H1 (cell line): ENCODE data around the gene PRCD. TPM values are rescaled to one million over a fixed set of nuclear protein-coding genes. Genes with fewer than 3 reads are reported as not detected.
A peak's percentile ranks its signal among the peaks of the same experiment; 100 is the strongest.

ENCODE experiments used
- CTCF ChIA-PET: fragments of 300-600 bp; sonication (Branson Sonifier 250); formaldehyde crosslinking; loops from one replicate; lab custom pipeline; 2021; ENCODE audit not compliant: partially characterized antibody; lab: Charles Lee
- POLR2A ChIA-PET: fragments of 300-600 bp; sonication (Branson Sonifier 250); formaldehyde crosslinking; loops from one replicate; lab custom pipeline; 2021; ENCODE audit warnings: inconsistent platforms; ENCODE audit not compliant: partially characterized antibody; lab: Charles Lee
- DNase-seq, 2 experiments: peaks; one replicate each; pipeline versions ENCODE4 v3.0.0 to v3.0.0-alpha.2; 2010 to 2022; ENCODE audit warnings: low spot score in 2 of 2, low read depth in 1 of 2, mixed read lengths in 1 of 2
- FAIRE-seq: peaks from 2 replicates; lab custom pipeline; 2011; peaks lifted over from hg19 to GRCh38; lab: Jason Lieb, UNC
- H2AFZ ChIP-seq: 2 replicates; pipeline ENCODE4 v1.8.1; 2012; ENCODE audit warnings: low read length, inconsistent platforms
- H2AK5ac ChIP-seq: 2 replicates; pipeline ENCODE4 v1.6.1; 2013; ENCODE audit warnings: low read depth, low read length
- H2BK120ac ChIP-seq: replicated peaks from 2 replicates; pipeline ENCODE3; 2013; ENCODE audit warnings: low read depth, low read length, inconsistent platforms
- H2BK12ac ChIP-seq: 2 replicates; pipeline ENCODE4 v1.6.1; 2013; ENCODE audit warnings: low read depth, low read length
- H2BK15ac ChIP-seq: 2 replicates; pipeline ENCODE4 v1.6.1; 2013; ENCODE audit warnings: low read length
- H2BK20ac ChIP-seq: 2 replicates; pipeline ENCODE4 v1.6.1; 2013; ENCODE audit warnings: low read length
- H2BK5ac ChIP-seq: 2 replicates; pipeline ENCODE4 v1.6.1; 2013; ENCODE audit warnings: low read depth, low read length
- H3K14ac ChIP-seq: 2 replicates; pipeline ENCODE4 v1.6.1; 2013; ENCODE audit warnings: inconsistent platforms; ENCODE audit not compliant: insufficient read length
- H3K18ac ChIP-seq: 2 replicates; pipeline ENCODE4 v1.6.1; 2013; ENCODE audit warnings: low read length; ENCODE audit errors: extremely low read depth
- H3K23ac ChIP-seq: 2 replicates; pipeline ENCODE4 v1.6.1; 2013; ENCODE audit warnings: inconsistent platforms; ENCODE audit not compliant: insufficient read length
- H3K23me2 ChIP-seq: 2 replicates; pipeline ENCODE4 v1.6.1; 2013; ENCODE audit warnings: low read depth, low read length
- H3K27ac ChIP-seq: 2 replicates; pipeline ENCODE4 v1.6.1; 2011; ENCODE audit warnings: low read depth, low read length, inconsistent platforms
- H3K27me3 ChIP-seq, 4 experiments: replicated peaks in 1 of 4; 1 replicate in 1 of 4; 2 replicates in 3 of 4; pipeline versions ENCODE4 v1.6.1 to v1.8.1; 2011 to 2013; ENCODE audit warnings: low read length in 3 of 4, mild to moderate bottlenecking in 3 of 4, inconsistent platforms in 2 of 4, mixed read lengths in 2 of 4, moderate library complexity in 1 of 4; ENCODE audit not compliant: control insufficient read depth in 3 of 4, insufficient read depth in 3 of 4; ENCODE audit errors: extremely low read depth in 1 of 4
- H3K36me3 ChIP-seq, 4 experiments: 2 replicates each; pipeline versions ENCODE4 v1.6.1 to v1.8.1; 2011 to 2013; ENCODE audit warnings: mild to moderate bottlenecking in 4 of 4, low read length in 3 of 4, moderate library complexity in 2 of 4, control low read depth in 1 of 4, inconsistent platforms in 1 of 4; ENCODE audit not compliant: insufficient read depth in 4 of 4, control insufficient read depth in 2 of 4
- H3K4ac ChIP-seq: replicated peaks from 2 replicates; pipeline ENCODE3; 2013; ENCODE audit warnings: low read length, low read depth, mixed read lengths, inconsistent platforms; ENCODE audit not compliant: insufficient read length
- H3K4me1 ChIP-seq, 4 experiments: replicated peaks in 1 of 4; 1 replicate in 1 of 4; 2 replicates in 3 of 4; pipeline versions ENCODE4 v1.6.1 to v1.8.1; 2011 to 2013; ENCODE audit warnings: low read length in 3 of 4, inconsistent platforms in 2 of 4, mixed read lengths in 1 of 4; ENCODE audit not compliant: insufficient read depth in 4 of 4, control insufficient read depth in 3 of 4
- H3K4me2 ChIP-seq, 2 experiments: 2 replicates each; pipeline versions ENCODE4 v1.6.1 to v1.8.1; 2011 to 2013; ENCODE audit warnings: low read depth in 2 of 2, low read length in 2 of 2, control low read depth in 1 of 2, inconsistent platforms in 1 of 2, mild to moderate bottlenecking in 1 of 2; ENCODE audit not compliant: insufficient read depth in 1 of 2
- H3K4me3 ChIP-seq, 4 experiments: fragments of 200-600, 300-600 bp in 1 of 4; sonication (generic), shearing (Covaris generic), sonication (Bioruptor Twin) in 1 of 4; 2 replicates each; pipeline versions ENCODE4 v1.5.1 to v1.8.1; 2011 to 2016; ENCODE audit warnings: low read length in 4 of 4, low read depth in 3 of 4, control low read depth in 2 of 4, inconsistent platforms in 2 of 4, mild to moderate bottlenecking in 2 of 4, mixed read lengths in 1 of 4, moderate library complexity in 1 of 4; ENCODE audit not compliant: insufficient read depth in 2 of 4; ENCODE audit errors: extremely low read depth in 1 of 4
- H3K56ac ChIP-seq: replicated peaks from 2 replicates; pipeline ENCODE3; 2013; ENCODE audit warnings: low read depth, mild to moderate bottlenecking, mixed read lengths, low read length, inconsistent platforms; ENCODE audit not compliant: insufficient read length
- H3K79me1 ChIP-seq: 2 replicates; pipeline ENCODE4 v1.6.1; 2013; ENCODE audit warnings: low read depth, low read length, control low read depth
- H3K79me2 ChIP-seq, 2 experiments: 2 replicates each; pipeline versions ENCODE4 v1.6.1 to v1.8.1; 2012 to 2013; ENCODE audit warnings: low read length in 2 of 2, mild to moderate bottlenecking in 2 of 2, inconsistent platforms in 1 of 2; ENCODE audit not compliant: insufficient read depth in 2 of 2, control insufficient read depth in 1 of 2
- H3K9ac ChIP-seq, 4 experiments: replicated peaks in 1 of 4; 1 replicate in 1 of 4; 2 replicates in 3 of 4; pipeline versions ENCODE4 v1.6.1 to v1.8.1; 2011 to 2013; ENCODE audit warnings: low read depth in 3 of 4, low read length in 3 of 4, control low read depth in 2 of 4, mild to moderate bottlenecking in 2 of 4, moderate library complexity in 2 of 4, inconsistent platforms in 1 of 4; ENCODE audit errors: extremely low read depth in 1 of 4
- H3K9me3 ChIP-seq, 2 experiments: 2 replicates each; pipeline versions ENCODE4 v1.6.1 to v1.8.1; 2012 to 2013; ENCODE audit warnings: mild to moderate bottlenecking in 2 of 2, moderate library complexity in 2 of 2, control low read depth in 1 of 2, inconsistent platforms in 1 of 2, low read depth in 1 of 2, low read length in 1 of 2, mixed read lengths in 1 of 2; ENCODE audit not compliant: insufficient read depth in 2 of 2
- H4K20me1 ChIP-seq, 2 experiments: replicated peaks in 1 of 2; 2 replicates each; pipeline versions ENCODE3 to v1.8.1; 2011 to 2013; ENCODE audit warnings: inconsistent platforms in 2 of 2, low read length in 2 of 2, mild to moderate bottlenecking in 1 of 2; ENCODE audit not compliant: insufficient read depth in 2 of 2, control insufficient read depth in 1 of 2
- H4K5ac ChIP-seq: 2 replicates; pipeline ENCODE4 v1.6.1; 2013; ENCODE audit warnings: low read length, low read depth, mixed read lengths, inconsistent platforms; ENCODE audit not compliant: insufficient read length
- H4K8ac ChIP-seq: 2 replicates; pipeline ENCODE4 v1.8.0; 2013; ENCODE audit warnings: mild to moderate bottlenecking, moderate library complexity, low read length, inconsistent platforms; ENCODE audit not compliant: insufficient read depth; ENCODE audit errors: extremely low read depth
- H4K91ac ChIP-seq: replicated peaks from 2 replicates; pipeline ENCODE3; 2013; ENCODE audit warnings: low read length, mixed read lengths, inconsistent platforms; ENCODE audit not compliant: insufficient read length
- CHD2 ChIP-seq: IDR thresholded peaks from 2 replicates; pipeline ENCODE4 v1.6.1; 2012; ENCODE audit warnings: low read length, improper control_type of control experiment
- CTBP2 ChIP-seq: IDR thresholded peaks from 2 replicates; pipeline ENCODE4 v1.7.0; 2011; ENCODE audit warnings: borderline replicate concordance, mild to moderate bottlenecking, moderate library complexity, mixed read lengths, low read length; ENCODE audit not compliant: insufficient read depth, insufficient read length
- GTF2F1 ChIP-seq: IDR thresholded peaks from 2 replicates; pipeline ENCODE4 v1.6.1; 2012; ENCODE audit warnings: low read depth, low read length, improper control_type of control experiment, borderline replicate concordance
- POU5F1 ChIP-seq: IDR thresholded peaks from 2 replicates; pipeline ENCODE4 v1.6.1; 2011; ENCODE audit warnings: low read depth, mild to moderate bottlenecking, low read length, moderate library complexity
- SIRT6 ChIP-seq: IDR thresholded peaks from one replicate; pipeline ENCODE4 v1.7.1; 2012; ENCODE audit warnings: low read length, inconsistent platforms
- SIX5 ChIP-seq: IDR thresholded peaks from 2 replicates; pipeline ENCODE4 v1.6.1; 2011; ENCODE audit warnings: mild to moderate bottlenecking, low read depth, low read length
- SRF ChIP-seq: IDR thresholded peaks from 2 replicates; pipeline ENCODE4 v1.6.1; 2011; ENCODE audit warnings: mild to moderate bottlenecking, low read depth, low read length, moderate library complexity
- SUZ12 ChIP-seq: fragments of 200-600 bp; sonication (generic); IDR thresholded peaks from 2 replicates; pipeline ENCODE4 v1.6.1; 2012; ENCODE audit warnings: mild to moderate bottlenecking, inconsistent platforms, low read length, moderate library complexity, mixed read lengths
- TEAD4 ChIP-seq: IDR thresholded peaks from 2 replicates; pipeline ENCODE4 v1.6.1; 2012; ENCODE audit warnings: low read depth, low read length, inconsistent platforms, mixed read lengths
- WGBS, 2 experiments: shearing (Covaris generic) in 1 of 2; methylation state at CpG; one replicate each; pipeline versions ENCODE4 v1.1.6 to v1.1.7; 2013 to 2015; ENCODE audit warnings: low lambda C conversion rate in 2 of 2, mixed read lengths in 2 of 2, inconsistent platforms in 1 of 2, low coverage in 1 of 2, missing lambda C conversion rate in 1 of 2; ENCODE audit not compliant: insufficient replicate concordance in 2 of 2, insufficient coverage in 1 of 2, insufficient read length in 1 of 2; ENCODE audit errors: extremely low coverage in 1 of 2, missing lambda C conversion rate in 1 of 2; 5-methylcytosine and 5-hydroxymethylcytosine counted together
- polyA plus RNA-seq, 7 experiments: library from polyadenylated mRNA; depleted of rRNA in 3 of 7; stranded (reverse) in 5 of 7; unstranded in 2 of 7; fragments of >200 nt in 5 of 7; fragments of 200-250 nt in 2 of 7; gene quantifications; 1 replicate in 5 of 7; 2 replicates in 1 of 7; 4 replicates in 1 of 7; pipeline versions ENCODE4 v1.2.1 to v1.2.3, GENCODE V29; 2011 to 2013; ENCODE audit warnings: missing spikeins in 2 of 7, mixed read lengths in 2 of 7
- total RNA-seq: library from RNA; stranded (reverse); fragmentation: NEBNext Ultra II Directional; extraction: Animal tissue kit (Norgen Biotek cat#: 25700); gene quantifications from 2 replicates; pipeline ENCODE4 v1.2.1, GENCODE V29; 2021
- TF ChIP-seq, protein P1 (sequence below): IDR thresholded peaks from 2 replicates; pipeline ENCODE4 v1.6.1; 2012; ENCODE audit warnings: low read length, inconsistent platforms

The PRCD gene
- total and polyA plus RNA-seq, 2 of the 8 experiments (the other 6 are each of a cell fraction or from before 2014, with no cell fraction given), result 0.77 to 2.1 TPM

GRCh38 chr17:76491271-76492122 is 48.3 kb upstream of the PRCD start:
- Histone ChIP-seq H3K9me3 (no peaks in the 10 kb centered on the region), H2BK20ac (no peak overlapping the region), H3K23ac (no peak overlapping the region), H3K27me3 (no peaks in the 10 kb centered on the region), H3K18ac (no peak overlapping the region), H3K79me1 (peaks cover 3% of the 10 kb centered on the region; the same call in 1 of the 2 replicates), H3K14ac (no peak overlapping the region), H4K5ac (no peak overlapping the region), H4K8ac (peak overlapping the region; percentile 87; the same call in 1 of the 2 replicates), H3K79me2 (no peaks in the 10 kb centered on the region), H4K91ac (no peak overlapping the region), H2AFZ (no peak overlapping the region), H2BK120ac (no peak overlapping the region), H3K27ac (no peak overlapping the region; the same call in 1 of the 2 replicates), H2AK5ac (no peak overlapping the region), H2BK5ac (no peak overlapping the region), H3K36me3 (no peaks in the 10 kb centered on the region), H3K4ac (no peak overlapping the region), H3K56ac (no peak overlapping the region), H3K23me2 (no peaks in the 10 kb centered on the region), H4K20me1 (peaks cover 6 to 15% of the 10 kb centered on the region in 2 experiments), H3K4me3 (no peak overlapping the region), H3K9ac (no peak overlapping the region), H2BK15ac (no peak overlapping the region), H2BK12ac (no peak overlapping the region), H3K4me1 (peaks cover 5 to 17% (median 10%) of the 10 kb centered on the region in 4 experiments), H3K4me2 (no peak overlapping the region)
- ChIA-PET CTCF (interaction anchor here (0.6 to 20.2 kb wide), 10 partner anchors 14 to 192 kb away, joined by 3 to 446 read pairs (median 8); partner anchors contain the start of gene AANAT), POLR2A (interaction anchor here (0.8 to 1.4 kb wide), 3 partner anchors 13 to 66 kb away, joined by 3 to 4 read pairs (median 3); no protein-coding TSS in a partner anchor)
- no peak for FAIRE-seq
- DNase-seq, result peak in 1 of 2 experiments; percentile 41
- 91% methylated on average over 13 of the region's 17 CpGs; no CpG with 5 or more reads in 1 of the 2 experiments for WGBS, 2 experiments
- TF ChIP-seq SIX5 (no peak), SUZ12 (no peak), GTF2F1 (no peak), SIRT6 (no peak), CHD2 (no peak), SRF (no peak), TEAD4 (no peak), CTBP2 (no peak), POU5F1 (no peak)
- TF ChIP-seq, protein P1, sequence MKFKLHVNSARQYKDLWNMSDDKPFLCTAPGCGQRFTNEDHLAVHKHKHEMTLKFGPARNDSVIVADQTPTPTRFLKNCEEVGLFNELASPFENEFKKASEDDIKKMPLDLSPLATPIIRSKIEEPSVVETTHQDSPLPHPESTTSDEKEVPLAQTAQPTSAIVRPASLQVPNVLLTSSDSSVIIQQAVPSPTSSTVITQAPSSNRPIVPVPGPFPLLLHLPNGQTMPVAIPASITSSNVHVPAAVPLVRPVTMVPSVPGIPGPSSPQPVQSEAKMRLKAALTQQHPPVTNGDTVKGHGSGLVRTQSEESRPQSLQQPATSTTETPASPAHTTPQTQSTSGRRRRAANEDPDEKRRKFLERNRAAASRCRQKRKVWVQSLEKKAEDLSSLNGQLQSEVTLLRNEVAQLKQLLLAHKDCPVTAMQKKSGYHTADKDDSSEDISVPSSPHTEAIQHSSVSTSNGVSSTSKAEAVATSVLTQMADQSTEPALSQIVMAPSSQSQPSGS, result no peak
